Daoy (cell line): ENCODE measurements around the gene PSMB10. TPM values are rescaled to one million over a fixed set of nuclear protein-coding genes. Genes with fewer than 3 reads are reported as not detected.

Source experiments
- DNase-seq: peaks from one replicate; pipeline ENCODE4 v3.0.0-alpha.2; 2015; ENCODE audit warnings: low read depth
- total RNA-seq: library from RNA; depleted of rRNA; stranded (reverse); fragments of >200 nt; shearing (Covaris generic); gene quantifications from 2 replicates; pipeline ENCODE4 v1.2.3, GENCODE V29; 2014; rRNA removed

PSMB10 gene
- total RNA-seq, 1 experiment from 2014 or later, result 58.1 TPM

GRCh38 chr16:67892899-67893742 lies 43.5 kb downstream of the PSMB10 start, which contains the start of gene PSKH1:
PSKH1 (plus strand) TSS chr16:67893254; CDS start chr16:67908750, 15,496 bp downstream.
- DNase-seq, result peak; percentile 96

GRCh38 chr16:67892375-67892774 lies 44.3 kb downstream of the PSMB10 start:
- DNase-seq, result no peak

GRCh38 chr16:67888331-67888730 lies 48.3 kb downstream of the PSMB10 start:
- no peak for DNase-seq

- DNase-seq, result no peak
These were observed 50.3 kb downstream of the PSMB10 start for GRCh38 chr16:67886387-67886786.

- no peak for DNase-seq
These were observed 50.7 kb downstream of the PSMB10 start for GRCh38 chr16:67885976-67886375.

- DNase-seq, result no peak
These were observed 51.1 kb downstream of the PSMB10 start for GRCh38 chr16:67885545-67885944.

GRCh38 chr16:67884684-67885083 lies 52.0 kb downstream of the PSMB10 start, which contains the start of gene NRN1L:
NRN1L (plus strand) TSS chr16:67884885; CDS start chr16:67884904, 19 bp downstream.
- peak; percentile 87 for DNase-seq

Other genes starting within 250 kb of the PSMB10 start
- 16.5 and 18.8 TPM in 2 replicates for gene GFOD2, start 217.5 kb downstream of the PSMB10 start, total RNA-seq
- gene RANBP10, start 130.3 kb downstream of the PSMB10 start, total RNA-seq, result 3.7 and 4.0 TPM in 2 replicates
- gene TSNAXIP1, start 130.0 kb downstream of the PSMB10 start, total RNA-seq, result 0.11 and 1.1 TPM in 2 replicates
- gene THAP11, start 94.5 kb downstream of the PSMB10 start, total RNA-seq, result 41.5 and 50.6 TPM in 2 replicates
- 42.9 and 48.7 TPM in 2 replicates for gene NUTF2, start 89.9 kb downstream of the PSMB10 start, total RNA-seq
- 26.8 and 33.8 TPM in 2 replicates for gene CENPT, start 89.2 kb downstream of the PSMB10 start, total RNA-seq
- 43.3 and 47.8 TPM in 2 replicates for gene EDC4, start 63.8 kb downstream of the PSMB10 start, total RNA-seq
- gene NRN1L, start 52.0 kb downstream of the PSMB10 start, total RNA-seq, result not detected in 2 replicates
- gene PSKH1, start 43.6 kb downstream of the PSMB10 start, total RNA-seq, result 1.5 and 2.3 TPM in 2 replicates
- 0.74 and 1.6 TPM in 2 replicates for gene CTRL, start 5.0 kb downstream of the PSMB10 start, total RNA-seq
- gene LCAT, start 7.3 kb upstream of the PSMB10 start, total RNA-seq, result 0.77 and 0.97 TPM in 2 replicates
- gene SLC12A4, start 31.8 kb upstream of the PSMB10 start, total RNA-seq, result 7.0 and 13.5 TPM in 2 replicates
- not detected in 2 replicates for gene DPEP3, start 43.6 kb upstream of the PSMB10 start, total RNA-seq
- not detected in 2 replicates for gene DPEP2, start 62.6 kb upstream of the PSMB10 start, total RNA-seq
- not detected in 2 replicates for gene DPEP2NB, start 79.1 kb upstream of the PSMB10 start, total RNA-seq
- 7.1 and 8.6 TPM in 2 replicates for gene DDX28, start 86.4 kb upstream of the PSMB10 start, total RNA-seq
- gene DUS2, start 86.4 kb upstream of the PSMB10 start, total RNA-seq, result 15.9 and 19.8 TPM in 2 replicates
- 11.1 and 12.1 TPM in 2 replicates for gene NFATC3, start 148.5 kb upstream of the PSMB10 start, total RNA-seq